ENCODE measurements around the gene ULK2.

The ULK2 gene

DNA sequence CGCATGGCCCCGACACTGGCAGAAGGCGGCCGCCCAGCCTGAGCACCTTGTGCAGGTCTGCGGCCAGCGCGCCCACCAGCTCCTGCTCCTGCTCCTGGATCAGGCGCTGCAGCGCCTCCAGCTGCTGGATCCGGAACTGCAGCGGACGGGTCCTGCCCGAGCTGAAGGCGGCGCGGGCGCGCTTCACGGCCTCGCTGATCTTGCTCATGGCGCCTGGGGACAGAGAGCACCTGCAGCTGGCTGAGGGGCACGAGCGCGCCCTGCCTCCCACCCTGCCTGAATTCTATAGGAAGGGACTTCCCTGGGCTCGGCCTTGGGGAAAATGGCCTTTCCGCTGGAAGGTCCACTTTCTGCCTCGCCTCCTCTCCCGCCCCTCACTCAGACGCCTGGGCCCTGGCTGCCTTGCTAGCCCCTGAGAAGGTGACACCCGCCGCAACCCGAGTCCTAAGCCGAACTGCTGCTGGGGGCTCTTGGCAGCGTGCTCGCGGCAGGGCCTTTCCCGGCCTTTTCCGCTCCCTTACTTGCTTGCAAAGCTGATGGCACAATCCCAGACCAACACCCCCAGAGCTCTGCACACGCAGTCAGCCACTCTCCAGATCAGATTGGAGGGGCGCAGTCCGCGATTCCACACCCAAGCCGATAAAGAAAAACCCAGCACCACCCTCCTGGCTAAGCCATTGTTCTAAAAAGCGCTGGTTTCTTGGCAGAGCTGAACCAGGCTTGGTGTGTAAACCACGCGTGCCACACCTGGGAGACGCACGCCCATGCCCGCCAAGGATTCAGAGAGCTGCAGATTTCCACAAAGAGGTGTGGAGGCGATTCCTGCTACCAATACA is 122.6 kb downstream of the ULK2 start:
- TF ChIP-seq CTCF (IDR thresholded peaks at IDR 0.05; ENCODE audit: low read depth, low read length, poor library complexity, severe bottlenecking) (peak; percentile 48), EZH2phosphoT487 (IDR thresholded peaks at IDR 0.05; ENCODE audit: borderline replicate concordance, low read length) (no peak)
- no peaks in the 10 kb centered on the region for H3K9me2 ChIP-seq (replicated peaks; ENCODE audit: control insufficient read depth, low read length)
- no peak overlapping the region for H3K27ac ChIP-seq (ENCODE audit: low read depth, low read length)
- H3K4me3 ChIP-seq (ENCODE audit: low read length): no peak overlapping the region
- H3K4me1 ChIP-seq (ENCODE audit: control insufficient read depth, low read length): no peaks in the 10 kb centered on the region
- H3K36me3 ChIP-seq (ENCODE audit: control insufficient read depth, low read length): no peaks in the 10 kb centered on the region
- H3K9me3 ChIP-seq (ENCODE audit: control insufficient read depth, insufficient read depth, low read length): no peaks in the 10 kb centered on the region
- H3K79me2 ChIP-seq (ENCODE audit: control insufficient read depth, low read length): no peaks in the 10 kb centered on the region
- H3F3A ChIP-seq (ENCODE audit: control insufficient read depth, insufficient read depth): no peaks in the 10 kb centered on the region
- no peaks in the 10 kb centered on the region for H4K20me1 ChIP-seq (ENCODE audit: control insufficient read depth, insufficient read depth, low read depth, low read length)
- H3K27me3 ChIP-seq (ENCODE audit: control insufficient read depth, low read length): no peaks in the 10 kb centered on the region
- H3K4me2 ChIP-seq (ENCODE audit: low read length): no peak overlapping the region

GRCh38 chr17:19744492-19744891 is 123.2 kb downstream of the ULK2 start:
- Histone ChIP-seq H4K20me1 (ENCODE audit: control insufficient read depth, insufficient read depth, low read depth, low read length) (no peaks in the 10 kb centered on the region), H3K4me3 (ENCODE audit: low read length) (no peak overlapping the region), H3K27ac (ENCODE audit: low read depth, low read length) (no peak overlapping the region), H3K79me2 (ENCODE audit: control insufficient read depth, low read length) (no peaks in the 10 kb centered on the region), H3K4me1 (ENCODE audit: control insufficient read depth, low read length) (no peaks in the 10 kb centered on the region), H3K9me3 (ENCODE audit: control insufficient read depth, insufficient read depth, low read length) (no peaks in the 10 kb centered on the region), H3K4me2 (ENCODE audit: low read length) (no peak overlapping the region), H3K27me3 (ENCODE audit: control insufficient read depth, low read length) (no peaks in the 10 kb centered on the region), H3K36me3 (ENCODE audit: control insufficient read depth, low read length) (no peaks in the 10 kb centered on the region), H3K9me2 (replicated peaks; ENCODE audit: control insufficient read depth, low read length) (no peaks in the 10 kb centered on the region), H3F3A (ENCODE audit: control insufficient read depth, insufficient read depth) (no peaks in the 10 kb centered on the region)
- no peak for TF ChIP-seq CTCF (IDR thresholded peaks at IDR 0.05; ENCODE audit: low read depth, low read length, poor library complexity, severe bottlenecking)
- no peak for TF ChIP-seq EZH2phosphoT487 (IDR thresholded peaks at IDR 0.05; ENCODE audit: borderline replicate concordance, low read length)

GRCh38 chr17:19743101-19744100 is 124.3 kb downstream of the ULK2 start:
- Histone ChIP-seq H3K9me3 (ENCODE audit: control insufficient read depth, insufficient read depth, low read length) (no peaks in the 10 kb centered on the region), H3K79me2 (ENCODE audit: control insufficient read depth, low read length) (no peaks in the 10 kb centered on the region), H3K9me2 (replicated peaks; ENCODE audit: control insufficient read depth, low read length) (no peaks in the 10 kb centered on the region), H3K27ac (ENCODE audit: low read depth, low read length) (no peak overlapping the region), H3K4me2 (ENCODE audit: low read length) (no peak overlapping the region), H4K20me1 (ENCODE audit: control insufficient read depth, insufficient read depth, low read depth, low read length) (no peaks in the 10 kb centered on the region), H3K4me3 (ENCODE audit: low read length) (no peak overlapping the region), H3K27me3 (ENCODE audit: control insufficient read depth, low read length) (no peaks in the 10 kb centered on the region), H3K36me3 (ENCODE audit: control insufficient read depth, low read length) (no peaks in the 10 kb centered on the region), H3F3A (ENCODE audit: control insufficient read depth, insufficient read depth) (no peaks in the 10 kb centered on the region), H3K4me1 (ENCODE audit: control insufficient read depth, low read length) (no peaks in the 10 kb centered on the region)
- no peak for TF ChIP-seq EZH2phosphoT487 (IDR thresholded peaks at IDR 0.05; ENCODE audit: borderline replicate concordance, low read length)
- no peak for TF ChIP-seq CTCF (IDR thresholded peaks at IDR 0.05; ENCODE audit: low read depth, low read length, poor library complexity, severe bottlenecking)
